Measurements from ENCODE around the gene YAF2.

YAF2 gene

GRCh38 chr12:42238240-42239140 is at the start of gene YAF2:
Gene YAF2 (minus strand): TSS chr12:42238248. CDS start chr12:42238180, 68 bp downstream.
- peak; percentile 63 to 74 (median 68) for DNase-seq (ENCODE audit: low read depth in 3 of 3, low spot score in 1 of 3)

- DNase-seq (ENCODE audit: low read depth in 3 of 3, low spot score in 1 of 3), result no peak
Measured at GRCh38 chr12:42286741-42287140, 48.7 kb upstream of the YAF2 start.

GRCh38 chr12:42285431-42285830 is 47.4 kb upstream of the YAF2 start:
- no peak for DNase-seq (ENCODE audit: low read depth in 3 of 3, low spot score in 1 of 3)

GRCh38 chr12:42284876-42285275 is 46.8 kb upstream of the YAF2 start:
- no peak for DNase-seq (ENCODE audit: low read depth in 3 of 3, low spot score in 1 of 3)

GRCh38 chr12:42284157-42284556 is 46.1 kb upstream of the YAF2 start:
- no peak for DNase-seq (ENCODE audit: low read depth in 3 of 3, low spot score in 1 of 3)

- no peak for DNase-seq (ENCODE audit: low read depth in 3 of 3, low spot score in 1 of 3)
Measured at GRCh38 chr12:42283739-42284138, 45.7 kb upstream of the YAF2 start.

- no peak for DNase-seq (ENCODE audit: low read depth in 3 of 3, low spot score in 1 of 3)
Measured at GRCh38 chr12:42282294-42282693, 44.2 kb upstream of the YAF2 start.

- no peak for DNase-seq (ENCODE audit: low read depth in 3 of 3, low spot score in 1 of 3)
Measured at GRCh38 chr12:42281844-42282243, 43.8 kb upstream of the YAF2 start.

- no peak for DNase-seq (ENCODE audit: low read depth in 3 of 3, low spot score in 1 of 3)
Measured at GRCh38 chr12:42281278-42281677, 43.2 kb upstream of the YAF2 start.

GRCh38 chr12:42278128-42278510 is 40.1 kb upstream of the YAF2 start:
- no peak for DNase-seq (ENCODE audit: low read depth in 3 of 3, low spot score in 1 of 3)

GRCh38 chr12:42277396-42278127 is 39.5 kb upstream of the YAF2 start:
- DNase-seq (ENCODE audit: low read depth in 3 of 3, low spot score in 1 of 3), result no peak

- no peak for DNase-seq (ENCODE audit: low read depth in 3 of 3, low spot score in 1 of 3)
Measured at GRCh38 chr12:42275499-42275898, 37.5 kb upstream of the YAF2 start.

GRCh38 chr12:42273706-42274105 is 35.7 kb upstream of the YAF2 start:
- DNase-seq (ENCODE audit: low read depth in 3 of 3, low spot score in 1 of 3), result no peak

- DNase-seq (ENCODE audit: low read depth in 3 of 3, low spot score in 1 of 3), result no peak
Measured at GRCh38 chr12:42270596-42270995, 32.5 kb upstream of the YAF2 start.

GRCh38 chr12:42267413-42268190 is 29.6 kb upstream of the YAF2 start:
- DNase-seq (ENCODE audit: low read depth in 3 of 3, low spot score in 1 of 3), result no peak

GRCh38 chr12:42266579-42267230 is 28.7 kb upstream of the YAF2 start:
- DNase-seq (ENCODE audit: low read depth in 3 of 3, low spot score in 1 of 3), result no peak

GRCh38 chr12:42262271-42262670 is 24.2 kb upstream of the YAF2 start:
- DNase-seq (ENCODE audit: low read depth in 3 of 3, low spot score in 1 of 3), result no peak

GRCh38 chr12:42261708-42262107 is 23.7 kb upstream of the YAF2 start:
- DNase-seq (ENCODE audit: low read depth in 3 of 3, low spot score in 1 of 3), result no peak

GRCh38 chr12:42260518-42260917 is 22.5 kb upstream of the YAF2 start:
- no peak for DNase-seq (ENCODE audit: low read depth in 3 of 3, low spot score in 1 of 3)

GRCh38 chr12:42259699-42260098 is 21.7 kb upstream of the YAF2 start:
- no peak for DNase-seq (ENCODE audit: low read depth in 3 of 3, low spot score in 1 of 3)

GRCh38 chr12:42255866-42256261 is 17.8 kb upstream of the YAF2 start:
- no peak for DNase-seq (ENCODE audit: low read depth in 3 of 3, low spot score in 1 of 3)

Data from stimulated activated CD4-positive, alpha-beta T cell treated with anti-CD3 and anti-CD28 coated beads, TNF-alpha, amount 100 ng/mL, for 1 hour (primary cell).